Esophagus squamous epithelium (tissue), 4 donors: ENCODE measurements around the gene HEXIM1.

Experiments
- CTCF ChIP-seq, 6 experiments: fragments of 450-650 bp in 4 of 6; fragments of 200-600 bp in 2 of 6; sonication (generic) in 2 of 6; IDR thresholded peaks; one replicate each; pipeline ENCODE4 v1.5.1; 2016 to 2019; ENCODE audit warnings: antibody characterized with exemption in 6 of 6, mild to moderate bottlenecking in 4 of 6, moderate library complexity in 4 of 6
- POLR2A ChIP-seq, 4 donors: fragments of 450-650 bp; IDR thresholded peaks; one replicate each; pipeline ENCODE4 v1.6.1; 2017; ENCODE audit warnings: antibody characterized with exemption in 4 of 4, mild to moderate bottlenecking in 4 of 4, moderate library complexity in 3 of 4

- TF ChIP-seq CTCF (IDR thresholded peaks at IDR 0.05) (no peak), POLR2A (IDR thresholded peaks at IDR 0.05) (no peak)
Measured at GRCh38 chr17:45129940-45130680, 18.2 kb upstream of the HEXIM1 start.
